B cell (primary cell): Measurements from ENCODE around the gene BIRC2.

Experiments
- CTCF ChIP-seq: fragments of 200-600 bp; IDR thresholded peaks from one replicate; pipeline ENCODE4 v1.8.0; 2022; ENCODE audit warnings: antibody characterized with exemption, mild to moderate bottlenecking
- EZH2 ChIP-seq: IDR thresholded peaks from 2 replicates; pipeline ENCODE4 v1.6.1; 2012; ENCODE audit warnings: borderline replicate concordance, low read depth, mild to moderate bottlenecking, moderate library complexity, low read length; ENCODE audit not compliant: insufficient read depth, poor library complexity, severe bottlenecking

- TF ChIP-seq CTCF (no peak), EZH2 (no peak)
Measured at GRCh38 chr11:102408339-102408738, 61.3 kb downstream of the BIRC2 start.
